Breast epithelium (tissue), 4 donors: Measurements from ENCODE around the gene ROR2. TPM values are rescaled to one million over a fixed set of nuclear protein-coding genes. Genes with fewer than 3 reads are reported as not detected.

Experiments
- DNase-seq, 2 donors: peaks; one replicate each; pipeline ENCODE4 v3.0.0-alpha.2; 2019; ENCODE audit warnings: low spot score in 2 of 2
- H3K27ac ChIP-seq, 2 donors: fragments of 200-600 bp; sonication (generic) in 1 of 2; one replicate each; pipeline ENCODE4 v1.5.1; 2016 to 2019; ENCODE audit warnings: mild to moderate bottlenecking in 1 of 2
- H3K27me3 ChIP-seq, 2 donors: fragments of 200-600 bp; sonication (generic) in 1 of 2; one replicate each; pipeline versions ENCODE4 v1.5.1 to v1.6.0; 2017 to 2019; ENCODE audit warnings: control low read depth in 1 of 2, mild to moderate bottlenecking in 1 of 2
- H3K36me3 ChIP-seq: fragments of 200-600 bp; one replicate; pipeline ENCODE4 v1.5.1; 2019
- H3K4me1 ChIP-seq, 2 donors: fragments of 200-600 bp; sonication (generic); one replicate each; pipeline ENCODE4 v1.5.1; 2016 to 2019; ENCODE audit warnings: control low read depth in 1 of 2
- H3K4me3 ChIP-seq, 3 donors: fragments of 200-600 bp; sonication (generic); 1 replicate in 2 of 3; 2 replicates in 1 of 3; pipeline ENCODE4 v1.5.1; 2016 to 2019; ENCODE audit warnings: mild to moderate bottlenecking in 3 of 3, moderate library complexity in 2 of 3
- H3K9me3 ChIP-seq, 2 donors: fragments of 200-600 bp; sonication (generic) in 1 of 2; one replicate each; pipeline ENCODE4 v1.5.1; 2016 to 2019; ENCODE audit warnings: control low read depth in 1 of 2
- POLR2A ChIP-seq: fragments of 450-650 bp; IDR thresholded peaks from one replicate; pipeline ENCODE4 v1.6.1; 2016; ENCODE audit warnings: antibody characterized with exemption, mild to moderate bottlenecking, moderate library complexity
- POLR2AphosphoS5 ChIP-seq, 3 donors: sonication (generic); formaldehyde crosslinking; IDR thresholded peaks; one replicate each; pipeline ENCODE4 v1.6.1; 2017; ENCODE audit warnings: antibody characterized with exemption in 3 of 3
- intact Hi-C: fragments of 100-400 bp; cut with DNase I; formaldehyde crosslinking; loops from one replicate; pipeline ENCODE4 v1.15.1; 2023; ENCODE audit warnings: low total_unique reads
- total RNA-seq, 3 donors: library from RNA; depleted of rRNA; stranded (reverse); fragments of >200 nt; gene quantifications; one replicate each; pipeline ENCODE4 v1.1.0, GENCODE V29; 2016
- TF ChIP-seq, protein P1 (sequence below), 3 donors: fragments of 450-650 bp; IDR thresholded peaks; one replicate each; pipeline ENCODE4 v1.5.1; 2016 to 2017; ENCODE audit warnings: antibody characterized with exemption in 3 of 3, mild to moderate bottlenecking in 3 of 3, moderate library complexity in 3 of 3

ROR2 gene
- total RNA-seq, 3 donors from 2014 or later = 2.1 to 25.6 (median 10.2) TPM

DNA sequence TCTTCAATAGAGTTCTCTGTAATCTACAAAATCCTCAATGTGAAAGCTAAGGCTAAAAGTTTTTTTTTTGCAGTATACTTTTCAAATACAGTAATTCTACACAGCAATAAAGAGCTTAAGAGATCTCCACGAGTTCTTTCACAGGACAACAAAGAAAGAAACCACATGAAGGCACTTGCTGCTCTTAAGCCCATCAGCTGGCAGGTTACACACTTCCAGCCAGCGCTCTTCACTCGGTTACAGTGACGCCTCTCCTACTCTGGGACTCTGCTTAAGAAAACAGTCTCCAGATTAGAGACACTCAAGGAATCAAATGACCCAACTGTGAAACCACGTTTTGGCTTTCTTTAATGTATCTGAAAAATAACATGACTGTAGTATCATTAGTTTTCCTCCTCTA, 85.0 kb downstream of the ROR2 start:
- H3K4me1 ChIP-seq = no peaks in the 10 kb centered on the region
- H3K27me3 ChIP-seq = no peaks in the 10 kb centered on the region
- H3K27ac ChIP-seq = no peak overlapping the region
- TF ChIP-seq, protein P1, sequence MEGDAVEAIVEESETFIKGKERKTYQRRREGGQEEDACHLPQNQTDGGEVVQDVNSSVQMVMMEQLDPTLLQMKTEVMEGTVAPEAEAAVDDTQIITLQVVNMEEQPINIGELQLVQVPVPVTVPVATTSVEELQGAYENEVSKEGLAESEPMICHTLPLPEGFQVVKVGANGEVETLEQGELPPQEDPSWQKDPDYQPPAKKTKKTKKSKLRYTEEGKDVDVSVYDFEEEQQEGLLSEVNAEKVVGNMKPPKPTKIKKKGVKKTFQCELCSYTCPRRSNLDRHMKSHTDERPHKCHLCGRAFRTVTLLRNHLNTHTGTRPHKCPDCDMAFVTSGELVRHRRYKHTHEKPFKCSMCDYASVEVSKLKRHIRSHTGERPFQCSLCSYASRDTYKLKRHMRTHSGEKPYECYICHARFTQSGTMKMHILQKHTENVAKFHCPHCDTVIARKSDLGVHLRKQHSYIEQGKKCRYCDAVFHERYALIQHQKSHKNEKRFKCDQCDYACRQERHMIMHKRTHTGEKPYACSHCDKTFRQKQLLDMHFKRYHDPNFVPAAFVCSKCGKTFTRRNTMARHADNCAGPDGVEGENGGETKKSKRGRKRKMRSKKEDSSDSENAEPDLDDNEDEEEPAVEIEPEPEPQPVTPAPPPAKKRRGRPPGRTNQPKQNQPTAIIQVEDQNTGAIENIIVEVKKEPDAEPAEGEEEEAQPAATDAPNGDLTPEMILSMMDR (IDR thresholded peaks at IDR 0.05) = no peak
- TF ChIP-seq POLR2A (no peak), POLR2AphosphoS5 (IDR thresholded peaks at IDR 0.05) (no peak)
- H3K9me3 ChIP-seq = no peaks in the 10 kb centered on the region
- no peak overlapping the region for H3K4me3 ChIP-seq
- no peak for DNase-seq
- H3K36me3 ChIP-seq = no peaks in the 10 kb centered on the region
- intact Hi-C loops = no loop called here

DNA sequence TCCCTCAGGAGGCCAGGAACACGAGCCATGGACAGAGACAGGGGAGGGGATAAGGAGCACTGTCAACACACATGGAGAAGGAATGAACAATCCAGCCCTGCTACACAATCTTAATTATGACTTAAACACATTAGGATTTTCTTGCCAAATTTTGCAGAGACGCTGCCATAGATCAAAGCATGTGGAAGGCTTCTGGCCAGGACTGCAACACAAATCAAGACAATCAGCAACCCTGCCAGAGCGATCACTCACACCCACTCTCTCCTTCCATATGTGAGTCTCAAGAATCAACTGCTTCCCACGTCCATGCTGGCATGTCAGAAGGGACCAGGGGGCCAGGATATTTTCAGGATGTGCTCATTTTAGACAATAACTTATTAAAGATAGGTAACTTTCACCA, 85.6 kb downstream of the ROR2 start:
- DNase-seq = no peak
- Histone ChIP-seq H3K4me3 (no peak overlapping the region), H3K27me3 (no peaks in the 10 kb centered on the region), H3K4me1 (no peaks in the 10 kb centered on the region), H3K9me3 (no peaks in the 10 kb centered on the region), H3K27ac (no peak overlapping the region), H3K36me3 (no peaks in the 10 kb centered on the region)
- intact Hi-C loops = no loop called here
- TF ChIP-seq POLR2AphosphoS5 (IDR thresholded peaks at IDR 0.05) (no peak), POLR2A (no peak)
- TF ChIP-seq, protein P1 (IDR thresholded peaks at IDR 0.05) = no peak

DNA sequence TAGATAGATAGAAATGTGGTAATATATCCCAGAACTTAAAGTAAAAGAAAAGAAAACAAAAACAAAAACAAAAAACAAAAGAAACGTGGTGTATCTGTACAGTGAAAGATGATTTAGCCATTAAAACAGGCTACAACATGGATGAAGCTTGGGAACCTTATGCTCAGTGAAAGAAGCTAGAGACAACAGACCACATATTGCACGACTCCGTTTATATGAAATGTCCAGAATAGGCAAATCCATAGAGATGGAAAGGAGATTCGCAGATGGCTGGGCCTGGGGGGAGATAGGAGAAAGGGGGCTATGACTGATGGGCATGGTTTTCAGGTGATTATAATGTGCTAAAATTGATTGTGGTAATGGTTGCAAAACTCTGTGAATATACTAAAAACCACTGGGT, 86.6 kb downstream of the ROR2 start:
- TF ChIP-seq, protein P1 (IDR thresholded peaks at IDR 0.05) = no peak
- no peak for TF ChIP-seq POLR2AphosphoS5 (IDR thresholded peaks at IDR 0.05)
- no peak for TF ChIP-seq POLR2A
- no peaks in the 10 kb centered on the region for H3K27me3 ChIP-seq
- intact Hi-C loops = no loop called here
- H3K9me3 ChIP-seq = no peaks in the 10 kb centered on the region
- no peaks in the 10 kb centered on the region for H3K4me1 ChIP-seq
- DNase-seq = no peak
- H3K36me3 ChIP-seq = no peaks in the 10 kb centered on the region
- H3K27ac ChIP-seq = no peak overlapping the region
- H3K4me3 ChIP-seq = no peak overlapping the region

DNA sequence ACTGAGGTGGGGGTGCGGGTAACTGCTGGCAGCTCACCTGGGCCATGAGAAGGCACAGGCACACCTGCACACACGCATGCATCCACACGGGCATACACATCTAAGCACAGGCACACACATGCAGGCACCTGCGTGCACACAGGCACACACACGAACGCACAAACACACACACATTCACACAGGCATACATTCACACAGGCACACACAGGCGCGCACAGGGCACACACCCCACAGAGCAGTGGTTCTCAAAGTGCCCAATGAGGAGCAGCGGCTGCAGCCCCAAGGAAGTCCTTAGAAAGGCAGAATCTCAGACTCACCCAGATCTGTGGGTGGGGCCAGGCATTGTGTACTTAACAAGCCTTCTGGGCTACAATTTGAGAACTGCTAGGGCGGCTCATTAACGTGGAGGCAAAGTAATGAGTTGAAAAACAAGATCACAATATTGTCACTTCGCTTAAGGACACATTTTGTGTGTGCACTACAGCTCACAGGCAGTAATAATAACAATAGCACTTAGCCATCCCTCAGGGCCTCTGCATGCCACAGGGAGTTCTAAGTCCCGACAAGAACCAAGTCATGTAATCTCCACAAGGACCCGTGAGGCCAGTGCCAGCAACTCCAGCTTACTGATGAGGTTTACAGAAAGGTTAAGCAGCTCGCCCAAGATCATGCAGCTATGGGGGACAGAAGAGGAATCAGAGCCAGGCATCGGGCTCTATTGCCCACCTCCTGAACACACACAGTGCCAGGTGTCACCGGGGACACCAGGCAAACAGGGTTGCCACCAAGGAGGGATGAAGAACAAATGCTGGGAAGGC, 91.6 kb downstream of the ROR2 start:
- Histone ChIP-seq H3K36me3 (no peaks in the 10 kb centered on the region), H3K9me3 (no peaks in the 10 kb centered on the region), H3K4me1 (peaks cover 0 to 4% of the 10 kb centered on the region in 2 donors), H3K27me3 (no peaks in the 10 kb centered on the region), H3K27ac (peak overlapping the region in 1 of 2 donors; percentile 72), H3K4me3 (peak overlapping the region in 1 of 3 donors; percentile 13)
- intact Hi-C loops = no loop called here
- TF ChIP-seq POLR2A = no peak
- TF ChIP-seq, protein P1 (IDR thresholded peaks at IDR 0.05) = no peak
- TF ChIP-seq POLR2AphosphoS5 (IDR thresholded peaks at IDR 0.05) = no peak
- DNase-seq = no peak
